HG03521 (cell line): Measurements from ENCODE around the gene ALK.

Source experiments
- ATAC-seq: cut with Tn5 transposase; IDR thresholded peaks from one replicate; pipeline ENCODE4 v1.9.1; 2021; ENCODE audit warnings: mild to moderate bottlenecking, moderate library complexity; ENCODE audit not compliant: unreplicated experiment

The ALK gene

DNA sequence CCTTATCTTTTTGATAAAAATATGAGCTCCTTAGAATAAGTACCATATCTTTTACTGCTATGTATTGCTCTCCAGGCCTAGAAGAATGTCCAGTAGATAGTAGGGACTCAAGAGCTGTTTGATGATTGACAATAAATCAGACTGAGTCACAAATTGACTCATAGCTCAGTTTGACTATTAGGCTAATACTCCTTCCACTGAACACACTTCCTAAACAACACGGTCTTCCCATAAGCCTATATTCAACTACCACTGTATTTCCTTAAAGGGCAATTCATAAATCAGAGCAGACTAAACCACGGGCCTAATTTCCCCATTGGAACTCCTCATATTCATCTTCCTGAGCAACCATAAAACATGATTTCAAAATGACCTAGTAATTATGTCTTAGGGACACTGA is 258.5 kb downstream of the ALK start:
- no peak for ATAC-seq

DNA sequence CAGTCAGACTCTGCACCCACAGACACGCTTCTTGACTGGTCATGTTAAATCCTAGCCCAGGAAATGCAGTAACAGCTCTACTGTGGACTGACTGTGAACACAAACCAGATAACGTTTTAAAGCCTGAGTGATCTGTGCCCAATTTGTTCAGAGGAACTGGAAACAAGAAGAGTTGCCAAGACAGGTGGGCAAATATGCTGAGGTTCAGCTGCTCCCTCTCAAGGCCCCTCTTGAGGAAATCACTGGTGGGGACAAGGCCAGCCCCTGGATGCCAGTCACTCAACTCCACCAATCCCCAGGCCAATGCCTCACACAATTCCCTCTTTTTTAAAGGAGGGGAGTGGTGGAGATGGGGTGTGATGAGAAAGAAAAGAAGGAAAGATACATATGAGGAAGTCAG is 261.2 kb downstream of the ALK start:
- ATAC-seq, result no peak

- ATAC-seq, result no peak
These were observed 262.2 kb downstream of the ALK start for GRCh38 chr2:29659178-29659577.

- no peak for ATAC-seq
These were observed 263.7 kb downstream of the ALK start for GRCh38 chr2:29657674-29658073.

GRCh38 chr2:29655391-29656086 is 265.8 kb downstream of the ALK start:
- ATAC-seq, result no peak

- ATAC-seq, result no peak
These were observed 270.7 kb downstream of the ALK start for GRCh38 chr2:29650631-29651097.

DNA sequence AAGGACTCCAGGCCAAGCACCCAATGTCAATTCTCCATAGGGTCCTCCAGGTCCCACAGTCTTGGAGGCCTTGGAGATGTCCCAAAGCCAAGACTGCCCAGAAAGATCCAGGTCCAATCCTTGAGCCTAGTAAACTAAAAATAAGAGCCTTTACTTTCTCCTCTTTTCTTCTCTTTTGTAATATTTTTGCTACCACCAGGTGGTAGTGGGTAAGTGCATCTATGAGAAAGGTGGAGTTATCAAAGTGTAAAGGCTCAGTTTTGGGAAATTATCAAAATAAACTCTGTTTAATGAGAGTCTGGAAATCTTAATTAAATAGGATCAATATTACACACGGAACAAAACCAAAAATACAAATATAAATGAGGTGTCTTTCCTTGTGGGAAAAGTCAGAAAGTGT is 276.4 kb downstream of the ALK start:
- ATAC-seq, result no peak

GRCh38 chr2:29643196-29643595 is 278.2 kb downstream of the ALK start:
- no peak for ATAC-seq

GRCh38 chr2:29640360-29640759 is 281.0 kb downstream of the ALK start:
- no peak for ATAC-seq

DNA sequence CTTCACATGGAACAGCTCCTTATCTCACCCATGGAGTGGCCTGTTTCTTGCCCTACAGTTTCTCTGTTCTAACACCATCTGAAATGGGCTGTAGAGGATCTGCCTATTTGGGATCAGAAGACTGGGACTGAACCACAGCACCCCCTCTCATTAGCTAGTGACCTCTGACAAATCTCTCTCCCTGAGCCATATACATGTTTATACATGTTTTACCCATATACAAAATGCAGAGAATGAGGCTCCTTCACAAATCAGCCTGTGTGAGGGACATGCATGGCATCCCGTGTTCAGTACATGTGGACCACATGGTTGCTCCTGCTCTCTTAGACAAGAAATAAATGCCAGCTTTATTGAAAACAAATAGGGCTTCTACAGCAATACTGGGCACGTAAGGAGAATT is 282.7 kb downstream of the ALK start:
- no peak for ATAC-seq

- no peak for ATAC-seq
These were observed 286.5 kb downstream of the ALK start for GRCh38 chr2:29634916-29635315.

- no peak for ATAC-seq
These were observed 289.4 kb downstream of the ALK start for GRCh38 chr2:29632018-29632417.

DNA sequence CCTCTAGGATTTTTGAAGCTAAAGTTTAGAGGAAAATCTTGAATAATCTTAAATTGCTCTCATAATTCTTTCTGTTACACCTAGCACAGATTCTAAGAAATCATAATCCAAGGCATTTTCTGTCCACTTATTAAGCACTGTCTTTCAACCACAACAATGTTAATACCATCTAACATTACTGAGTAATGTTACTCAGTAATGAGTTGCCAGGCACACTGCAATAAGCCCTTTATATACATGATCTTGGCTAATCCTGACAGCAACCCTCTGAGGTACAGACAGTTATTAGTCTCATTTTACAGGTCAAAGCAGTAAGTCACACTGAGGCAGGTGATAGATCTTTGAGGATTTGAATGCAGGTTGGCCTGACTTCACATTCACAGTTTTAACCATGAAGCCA is 291.9 kb downstream of the ALK start:
- ATAC-seq, result no peak

- no peak for ATAC-seq
These were observed 292.5 kb downstream of the ALK start for GRCh38 chr2:29628862-29629261.

GRCh38 chr2:29628108-29628745 is 293.2 kb downstream of the ALK start:
- ATAC-seq, result no peak

DNA sequence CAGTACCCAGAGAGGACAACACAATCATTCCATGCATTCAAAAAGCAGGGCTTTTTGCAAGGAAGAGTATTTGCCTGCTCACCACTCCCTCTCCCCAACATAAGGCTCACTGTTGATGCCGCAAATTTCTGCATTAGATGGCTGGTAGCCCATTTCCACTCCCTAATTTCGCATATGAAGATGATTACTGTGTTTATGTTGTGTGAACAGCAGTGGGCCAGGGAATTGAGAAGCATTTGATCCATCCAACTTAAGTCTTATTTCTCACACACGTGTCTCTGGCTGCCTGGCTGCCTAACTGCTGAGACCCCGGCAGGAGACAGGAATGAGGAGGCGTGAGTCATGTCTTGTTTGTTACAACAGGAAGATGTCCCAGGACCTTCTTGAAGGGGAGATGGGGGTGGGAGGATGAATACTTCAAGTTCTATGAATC is 294.1 kb downstream of the ALK start:
- ATAC-seq, result no peak

- no peak for ATAC-seq
These were observed 300.5 kb downstream of the ALK start for GRCh38 chr2:29620890-29621289.

DNA sequence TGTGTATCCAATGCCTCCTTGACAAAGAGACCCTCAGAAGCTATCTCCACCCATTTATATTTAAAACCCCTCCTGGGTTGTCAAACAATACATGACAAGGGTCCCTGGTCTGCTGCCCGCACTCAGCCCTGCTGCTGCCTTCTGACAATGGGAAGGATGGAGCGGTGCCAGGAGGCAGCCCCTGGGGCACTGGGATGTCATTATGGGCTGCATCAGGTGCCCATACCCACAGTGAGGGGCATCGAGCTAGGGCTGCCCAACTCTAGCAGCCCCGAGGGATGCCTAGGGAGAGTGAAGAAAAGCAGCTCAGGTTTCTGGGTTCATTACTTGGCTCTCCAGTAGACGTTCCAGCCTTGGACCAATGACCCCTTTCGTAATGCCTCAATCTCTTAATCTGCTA is 301.7 kb downstream of the ALK start:
- no peak for ATAC-seq

GRCh38 chr2:29618024-29618423 is 303.4 kb downstream of the ALK start:
- no peak for ATAC-seq

DNA sequence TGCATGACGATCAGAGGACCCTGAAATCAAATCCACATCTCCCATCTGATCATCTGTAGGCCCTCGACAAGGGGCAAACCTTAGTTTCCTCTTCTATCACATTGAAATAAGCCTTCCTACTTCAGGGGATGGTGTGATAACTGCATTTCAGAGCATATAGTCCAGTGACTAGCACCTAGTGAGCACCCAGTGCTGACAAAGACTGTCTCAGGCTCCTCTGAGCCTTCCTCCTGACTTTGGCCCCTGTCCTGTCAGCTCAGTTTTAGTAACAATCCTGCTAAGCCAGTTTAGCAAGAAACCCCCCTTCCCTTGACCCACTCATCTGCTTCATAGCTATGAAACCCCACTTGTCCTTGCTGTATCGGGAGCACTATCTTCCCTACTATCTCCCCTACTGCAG is 304.0 kb downstream of the ALK start:
- no peak for ATAC-seq

DNA sequence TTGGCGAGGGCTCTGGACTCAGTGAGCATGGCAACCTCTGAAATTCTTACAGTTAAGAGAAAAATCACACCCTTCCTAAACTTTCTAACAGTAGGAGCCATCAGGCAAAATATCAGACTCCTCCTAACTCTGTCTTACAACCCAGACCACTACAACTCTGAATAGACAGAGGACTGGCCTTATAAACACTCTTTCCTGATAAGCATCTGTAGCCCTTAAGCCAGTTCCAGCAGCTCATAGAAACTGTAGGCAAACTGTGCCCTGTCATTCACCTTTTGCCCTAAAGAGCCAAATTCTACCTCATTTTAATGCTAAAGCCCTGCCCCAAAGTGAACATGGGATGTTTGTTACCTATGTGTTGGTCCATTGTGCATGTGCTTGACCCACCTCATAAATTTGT is 304.8 kb downstream of the ALK start:
- ATAC-seq, result no peak

- ATAC-seq, result no peak
These were observed 305.5 kb downstream of the ALK start for GRCh38 chr2:29615841-29616240.

DNA sequence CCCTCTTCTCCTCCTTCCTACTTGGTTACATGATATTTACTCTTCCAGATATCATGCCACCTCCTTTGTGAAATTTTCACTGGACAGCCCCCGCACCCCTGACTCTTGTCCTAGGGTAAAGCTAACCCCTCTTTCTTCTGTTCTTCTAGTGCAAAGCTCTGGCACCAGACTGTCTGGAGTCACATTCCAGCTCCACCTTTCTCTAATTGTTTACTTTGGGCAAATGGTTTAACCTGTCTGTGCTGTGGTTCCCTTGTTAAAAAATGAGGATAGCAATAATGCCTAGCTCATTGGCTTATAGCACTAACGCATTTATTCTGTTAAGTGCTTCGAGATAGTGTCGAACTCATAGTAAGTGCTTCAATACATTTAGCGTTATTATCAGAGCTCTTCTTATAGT is 306.2 kb downstream of the ALK start:
- ATAC-seq, result no peak
